ENCODE results near the gene CCDC97.

CCDC97 gene

GRCh38 chr19:41321600-41322270 is 11.8 kb downstream of the CCDC97 start:
- no peak for DNase-seq

DNA sequence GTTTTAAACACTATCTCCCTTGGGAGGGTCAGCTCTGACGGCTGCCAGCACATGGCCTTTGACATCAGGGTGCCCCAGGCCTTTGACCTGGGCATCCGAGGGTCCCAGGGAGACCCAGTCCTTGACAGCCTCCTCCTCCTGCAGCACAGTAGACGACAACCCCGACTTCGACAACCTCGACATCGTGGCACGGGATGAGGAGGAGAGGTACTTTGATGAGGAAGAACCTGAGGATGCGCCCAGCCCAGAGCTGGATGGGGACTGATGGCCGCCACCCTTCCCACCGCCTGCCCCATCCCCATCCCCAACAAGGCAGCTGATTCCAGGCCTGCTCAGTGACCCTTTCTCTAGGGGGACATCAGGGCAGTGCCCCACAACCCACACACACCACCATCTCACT is 12.5 kb downstream of the CCDC97 start:
- DNase-seq: no peak

- DNase-seq: no peak
Observed at GRCh38 chr19:41323023-41323422, 13.1 kb downstream of the CCDC97 start.

DNA sequence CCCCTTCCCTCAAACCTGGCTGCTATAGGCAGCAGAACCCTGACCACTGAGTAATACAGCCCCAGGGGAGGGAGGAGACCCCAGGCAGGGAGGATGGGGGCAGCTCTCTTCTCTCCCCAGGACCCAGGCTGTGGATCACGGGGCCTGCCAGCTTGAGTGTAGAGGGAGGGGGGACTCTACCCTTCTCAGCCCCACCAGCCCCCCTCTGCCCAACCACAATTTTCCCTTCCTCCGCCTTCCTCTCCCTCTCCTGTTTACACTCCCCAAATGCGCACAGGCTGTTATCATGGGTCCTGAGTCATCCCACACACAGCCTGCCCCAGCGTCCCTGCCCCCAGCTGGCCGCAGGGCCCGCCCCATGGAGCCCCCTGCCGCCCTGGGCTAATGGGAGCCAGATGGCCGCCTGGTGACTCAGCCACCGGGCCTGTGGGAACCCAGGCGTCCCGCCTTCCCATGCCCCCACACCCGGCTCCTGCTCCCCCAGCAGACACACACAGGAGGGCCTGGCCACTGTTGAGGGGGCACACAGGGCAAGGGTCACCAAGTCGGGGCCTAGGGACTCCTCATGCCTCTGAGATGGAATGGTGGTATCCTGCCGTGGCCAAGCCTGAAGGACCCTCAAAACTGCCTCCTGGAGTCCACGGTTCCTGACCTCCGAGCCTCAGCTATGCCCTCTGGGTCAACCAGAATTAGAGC is 13.6 kb downstream of the CCDC97 start:
- no peak for DNase-seq

DNA sequence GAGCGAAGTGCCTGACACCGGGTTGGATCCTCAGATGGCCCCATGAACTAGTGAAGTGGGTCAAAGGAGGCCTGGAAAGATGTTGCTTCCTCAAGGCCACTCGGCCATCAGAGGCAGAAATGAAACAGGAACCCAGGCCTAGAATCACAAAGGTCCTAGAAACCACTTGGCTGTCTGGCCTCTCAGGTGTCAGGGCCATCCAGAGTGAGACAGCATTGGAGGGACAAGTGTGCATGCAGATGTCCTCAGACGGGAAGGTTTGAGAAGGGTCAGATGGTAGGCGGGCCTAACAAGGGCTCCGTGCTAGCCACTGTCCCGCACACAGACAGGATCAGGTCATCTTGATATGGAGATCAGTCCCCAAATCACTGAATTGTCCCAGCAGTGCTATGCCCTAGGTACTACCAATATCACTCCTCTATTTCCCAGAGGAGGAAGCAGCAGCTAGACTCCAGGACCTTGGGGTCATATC is 14.3 kb downstream of the CCDC97 start:
- DNase-seq: no peak

- DNase-seq: no peak
Observed at GRCh38 chr19:41324921-41325639, 15.1 kb downstream of the CCDC97 start.

DNA sequence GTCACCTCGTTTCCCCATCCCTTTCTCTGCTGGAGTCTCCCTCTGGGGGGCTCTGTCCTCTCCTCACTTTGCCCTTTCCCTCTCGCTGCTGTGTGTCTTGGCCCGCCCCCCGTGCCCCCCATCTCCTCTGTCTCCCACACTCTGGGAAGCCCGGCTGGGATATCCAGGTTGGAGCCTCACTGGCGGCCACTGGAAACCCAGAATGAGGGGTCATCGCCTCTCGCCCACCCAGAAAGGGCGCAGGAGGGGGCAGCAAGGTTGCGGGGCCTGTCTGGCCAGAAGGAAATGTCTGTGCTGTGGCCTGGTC is 15.6 kb downstream of the CCDC97 start:
- DNase-seq: no peak

DNA sequence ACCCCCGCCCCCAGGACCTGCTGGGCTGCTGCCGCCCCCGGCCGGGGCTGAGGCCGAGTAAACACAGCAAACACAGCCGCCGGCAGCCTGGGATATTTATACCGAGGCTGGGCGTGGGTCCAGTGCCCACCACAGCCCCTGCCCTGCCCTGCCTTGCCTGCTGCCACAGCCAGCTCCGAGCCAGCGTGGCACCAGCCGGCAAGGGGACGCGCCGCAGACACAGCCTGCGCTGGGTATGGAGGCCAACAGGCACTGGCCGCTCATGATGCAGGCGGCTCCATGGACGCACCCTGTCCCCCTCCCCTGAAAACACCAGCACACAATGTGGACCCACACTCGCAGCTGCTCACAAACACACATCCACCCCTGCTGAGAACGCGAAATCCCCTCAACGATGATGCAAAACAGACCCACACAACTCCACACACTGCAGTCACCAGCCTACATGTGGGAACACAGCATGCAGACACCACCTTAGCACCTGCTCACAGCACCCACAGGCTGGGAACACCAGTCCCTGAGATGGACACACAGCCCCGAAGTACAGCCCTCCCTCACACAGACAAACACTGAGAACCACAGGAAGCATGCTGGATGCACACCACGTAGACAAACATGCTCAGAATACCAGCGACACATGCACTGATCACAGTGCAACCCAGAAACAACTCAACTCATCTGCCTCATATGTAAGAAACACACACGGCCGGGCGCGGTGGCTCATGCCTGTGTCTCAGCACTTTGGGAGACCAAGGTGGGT is 16.2 kb downstream of the CCDC97 start:
- DNase-seq: no peak

GRCh38 chr19:41327076-41327575 is 17.2 kb downstream of the CCDC97 start:
- no peak for DNase-seq

- peak; percentile 18 for DNase-seq
Observed at GRCh38 chr19:41327576-41328156, 17.7 kb downstream of the CCDC97 start.

GRCh38 chr19:41328157-41328841 is 18.3 kb downstream of the CCDC97 start:
- no peak for DNase-seq

DNA sequence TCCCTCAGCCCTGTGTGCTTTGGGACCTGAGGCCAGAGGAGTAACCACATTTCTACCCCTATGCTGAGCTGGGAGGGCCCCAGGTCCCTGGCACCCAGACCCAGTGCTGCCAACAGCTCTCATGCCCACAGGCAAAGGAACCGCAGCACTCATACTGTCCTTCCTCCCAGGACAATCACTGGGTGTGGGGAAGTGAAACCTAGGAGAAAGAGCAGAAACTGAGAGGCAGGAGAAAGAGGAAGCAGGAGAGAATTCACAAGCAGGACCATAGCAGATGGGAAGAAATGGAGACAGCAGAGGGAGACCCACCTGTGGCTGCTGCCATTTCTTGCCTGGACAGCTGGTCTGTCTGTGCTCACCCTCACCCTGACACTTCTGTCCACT is 18.9 kb downstream of the CCDC97 start:
- DNase-seq: no peak

GRCh38 chr19:41330481-41330880 is 20.5 kb downstream of the CCDC97 start:
- DNase-seq: no peak

DNA sequence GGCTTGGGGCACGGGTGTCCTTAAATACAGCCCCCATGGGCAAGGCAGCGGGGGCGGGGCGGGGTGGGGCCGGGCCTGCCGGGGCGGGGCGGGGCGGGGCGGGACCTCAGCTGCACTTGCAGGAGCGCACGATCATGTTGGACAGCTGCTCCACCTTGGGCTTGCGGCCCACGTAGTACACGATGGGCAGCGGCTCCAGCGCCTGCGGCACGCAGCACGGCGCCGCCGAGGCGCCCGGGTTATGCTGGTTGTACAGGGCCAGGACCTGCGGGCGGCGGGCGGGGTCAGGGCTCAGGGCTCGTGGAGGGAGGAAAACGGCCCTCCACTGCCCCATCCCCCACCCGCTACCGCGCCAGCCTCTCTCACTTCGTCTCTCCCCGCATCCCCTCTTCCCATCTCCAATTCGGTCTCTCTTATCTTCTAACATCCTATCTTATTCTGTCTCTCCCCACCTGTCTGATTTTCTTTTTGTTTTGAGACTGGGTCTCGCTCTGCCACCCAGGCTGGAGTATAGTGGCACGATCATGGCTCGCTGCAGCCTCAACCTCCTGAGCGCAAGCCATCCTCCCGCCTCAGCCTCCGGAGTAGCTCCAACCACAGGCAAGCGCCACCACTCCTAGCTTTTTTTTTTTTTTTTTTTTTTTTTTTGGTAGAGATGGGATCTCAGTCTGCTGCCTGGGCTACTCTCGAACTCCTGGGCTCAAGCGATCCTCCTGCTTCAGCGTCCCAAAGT is 21.1 kb downstream of the CCDC97 start:
- DNase-seq: no peak

- no peak for DNase-seq
Observed at GRCh38 chr19:41332000-41332399, 22.0 kb downstream of the CCDC97 start.

- DNase-seq: no peak
Observed at GRCh38 chr19:41332468-41332867, 22.5 kb downstream of the CCDC97 start.

DNA sequence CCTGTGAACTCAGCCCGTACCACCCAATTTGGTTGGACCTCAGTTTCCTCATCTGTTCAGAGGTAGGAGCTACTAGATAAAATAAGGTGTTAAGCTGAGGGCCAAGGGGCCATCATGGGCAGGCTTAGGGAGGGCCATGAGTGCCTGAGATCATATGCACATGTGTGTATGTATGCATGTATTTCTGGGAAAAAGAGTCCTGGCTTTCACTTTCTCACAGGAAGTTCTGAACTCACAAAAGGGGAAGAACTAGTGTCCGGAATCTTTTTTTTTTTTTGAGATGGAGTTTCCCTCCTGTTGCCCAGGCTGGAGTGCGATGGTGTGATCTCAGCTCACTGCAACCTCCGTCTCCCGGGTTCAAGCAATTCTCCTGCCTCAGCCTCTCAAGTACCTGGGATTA is 24.8 kb downstream of the CCDC97 start:
- no peak for DNase-seq

GRCh38 chr19:41335467-41335866 is 25.5 kb downstream of the CCDC97 start:
- no peak for DNase-seq

DNA sequence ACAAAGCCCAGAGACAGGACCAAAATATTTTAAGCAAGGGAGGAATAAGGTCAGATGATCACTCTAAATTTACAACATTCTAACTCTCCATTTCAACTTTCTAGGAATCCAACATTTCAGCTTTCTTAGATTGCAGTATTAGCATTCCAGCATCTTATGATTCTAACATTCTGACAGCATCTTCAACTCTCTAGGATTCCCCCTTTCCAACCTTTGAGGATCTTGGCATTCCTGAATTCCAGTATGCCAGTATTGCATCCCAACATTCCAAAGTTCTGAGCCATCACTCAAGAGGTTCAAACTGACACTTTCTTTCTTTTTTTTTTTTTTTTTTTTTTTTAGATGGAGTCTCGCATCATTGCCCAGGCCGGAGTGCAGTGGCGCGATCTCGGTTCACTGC is 30.0 kb downstream of the CCDC97 start:
- no peak for DNase-seq

GRCh38 chr19:41341669-41342490 is 31.9 kb downstream of the CCDC97 start:
- no peak for DNase-seq

GRCh38 chr19:41344162-41344561 is 34.2 kb downstream of the CCDC97 start:
- no peak for DNase-seq

Data from NCI-H1436 (cell line).